Liver (tissue), 9 donors: ENCODE measurements around the gene PKNOX1. TPM values are rescaled to one million over a fixed set of nuclear protein-coding genes. Genes with fewer than 3 reads are reported as not detected.

Experiments used
- DNase-seq: peaks from one replicate; pipeline ENCODE4 v3.0.0-alpha.2; 2017; ENCODE audit warnings: low spot score
- H3K27ac ChIP-seq, 2 donors: one replicate each; pipeline ENCODE4 v1.7.0; 2013; ENCODE audit warnings: inconsistent platforms in 2 of 2, low read length in 2 of 2, control low read depth in 1 of 2, low read depth in 1 of 2, mild to moderate bottlenecking in 1 of 2
- H3K27me3 ChIP-seq, 4 donors: one replicate each; pipeline versions ENCODE4 v1.6.1 to v1.7.0; 2013; ENCODE audit warnings: low read length in 3 of 4, inconsistent platforms in 1 of 4, mild to moderate bottlenecking in 1 of 4, moderate library complexity in 1 of 4; ENCODE audit not compliant: control insufficient read depth in 4 of 4, insufficient read depth in 4 of 4
- H3K36me3 ChIP-seq, 4 donors: one replicate each; pipeline versions ENCODE4 v1.6.1 to v1.7.0; 2013; ENCODE audit warnings: low read length in 3 of 4, mild to moderate bottlenecking in 3 of 4, low read depth in 1 of 4, moderate library complexity in 1 of 4; ENCODE audit not compliant: control insufficient read depth in 4 of 4, insufficient read depth in 3 of 4
- H3K4me1 ChIP-seq, 4 donors: one replicate each; pipeline versions ENCODE4 v1.6.1 to v1.7.0; 2013; ENCODE audit warnings: low read length in 3 of 4, mild to moderate bottlenecking in 3 of 4, moderate library complexity in 1 of 4; ENCODE audit not compliant: control insufficient read depth in 4 of 4, insufficient read depth in 4 of 4
- H3K4me3 ChIP-seq, 3 donors: one replicate each; pipeline versions ENCODE4 v1.6.1 to v1.7.0; 2013; ENCODE audit warnings: low read length in 3 of 3, control low read depth in 1 of 3, low read depth in 1 of 3, mild to moderate bottlenecking in 1 of 3
- H3K9ac ChIP-seq, 2 donors: one replicate each; pipeline ENCODE4 v1.7.0; 2013; ENCODE audit warnings: low read length in 2 of 2, mild to moderate bottlenecking in 2 of 2, moderate library complexity in 2 of 2, control low read depth in 1 of 2, low read depth in 1 of 2
- H3K9me3 ChIP-seq, 4 donors: one replicate each; pipeline versions ENCODE4 v1.6.1 to v1.7.0; 2013; ENCODE audit warnings: low read length in 3 of 4; ENCODE audit not compliant: control insufficient read depth in 4 of 4
- ATF3 ChIP-seq: IDR thresholded peaks from 2 replicates; pipeline ENCODE4 v1.6.1; 2016; ENCODE audit warnings: antibody characterized with exemption
- CTCF ChIP-seq: fragments of 150-350 bp; IDR thresholded peaks from 2 replicates; pipeline ENCODE4 v1.5.1; 2017; ENCODE audit warnings: improper control_type of control experiment, low read depth, low read length; ENCODE audit not compliant: missing input control
- EGR1 ChIP-seq, 2 donors: IDR thresholded peaks; 2 replicates each; pipeline ENCODE4 v1.6.1; 2016 to 2018; ENCODE audit warnings: antibody characterized with exemption in 2 of 2, low read depth in 2 of 2
- FOXA1 ChIP-seq: IDR thresholded peaks from 2 replicates; pipeline ENCODE4 v1.6.1; 2016; ENCODE audit warnings: antibody characterized with exemption
- FOXA2 ChIP-seq: IDR thresholded peaks from 2 replicates; pipeline ENCODE4 v1.6.1; 2016; ENCODE audit warnings: antibody characterized with exemption
- GABPA ChIP-seq, 2 donors: IDR thresholded peaks in 1 of 2; conservative IDR thresholded peaks in 1 of 2; 2 replicates each; pipeline ENCODE4 v1.6.1; 2016; ENCODE audit warnings: antibody characterized with exemption in 2 of 2, mild to moderate bottlenecking in 1 of 2, moderate library complexity in 1 of 2
- HNF4A ChIP-seq, 2 donors: conservative IDR thresholded peaks; 2 replicates each; pipeline ENCODE4 v1.6.1; 2016; ENCODE audit warnings: antibody characterized with exemption in 2 of 2, mild to moderate bottlenecking in 2 of 2
- HNF4G ChIP-seq: IDR thresholded peaks from 2 replicates; pipeline ENCODE4 v1.6.1; 2016; ENCODE audit warnings: antibody characterized with exemption
- JUND ChIP-seq, 2 donors: IDR thresholded peaks; 2 replicates each; pipeline ENCODE4 v1.6.1; 2016; ENCODE audit warnings: antibody characterized with exemption in 2 of 2
- NR2F2 ChIP-seq: IDR thresholded peaks from 2 replicates; pipeline ENCODE4 v1.6.1; 2016; ENCODE audit warnings: antibody characterized with exemption
- RAD21 ChIP-seq, 2 donors: IDR thresholded peaks; 2 replicates each; pipeline ENCODE4 v1.6.1; 2016; ENCODE audit warnings: antibody characterized with exemption in 2 of 2, mild to moderate bottlenecking in 2 of 2
- RXRA ChIP-seq, 2 donors: IDR thresholded peaks; 2 replicates each; pipeline ENCODE4 v1.6.1; 2017 to 2018; ENCODE audit warnings: antibody characterized with exemption in 2 of 2, mild to moderate bottlenecking in 1 of 2
- SP1 ChIP-seq: IDR thresholded peaks from 2 replicates; pipeline ENCODE4 v1.6.1; 2018; ENCODE audit warnings: antibody characterized with exemption, mild to moderate bottlenecking
- TAF1 ChIP-seq: conservative IDR thresholded peaks from 2 replicates; pipeline ENCODE4 v1.6.1; 2016; ENCODE audit warnings: antibody characterized with exemption, mild to moderate bottlenecking
- YY1 ChIP-seq: IDR thresholded peaks from 2 replicates; pipeline ENCODE4 v1.6.1; 2016; ENCODE audit warnings: antibody characterized with exemption, mild to moderate bottlenecking
- ZBTB33 ChIP-seq: IDR thresholded peaks from 2 replicates; pipeline ENCODE4 v1.6.1; 2016; ENCODE audit warnings: antibody characterized with exemption
- WGBS: extraction: QIAGEN DNeasy Blood & Tissue Kit; methylation state at CpG from one replicate; pipeline ENCODE4 v1.1.7; 2013; 5-methylcytosine and 5-hydroxymethylcytosine counted together
- polyA plus RNA-seq, 2 donors: library from polyadenylated mRNA; stranded (reverse) in 1 of 2; unstranded in 1 of 2; fragments of 200-250 nt in 1 of 2; fragments of >200 nt in 1 of 2; fragmentation: Nextera tagmentation in 1 of 2; extraction: Ambion mirVana in 1 of 2; gene quantifications; one replicate each; pipeline versions ENCODE4 v1.2.1 to v1.2.3, GENCODE V29; 2013 to 2015
- total RNA-seq, 2 donors: library from RNA; depleted of rRNA; stranded (reverse); fragments of >200 nt; gene quantifications; one replicate each; pipeline ENCODE4 v1.2.3, GENCODE V29; 2014
- TF ChIP-seq, protein P1 (sequence below): IDR thresholded peaks from 2 replicates; pipeline ENCODE4 v1.6.1; 2016; ENCODE audit warnings: antibody characterized with exemption
- TF ChIP-seq, protein P2 (sequence below): IDR thresholded peaks from 2 replicates; pipeline ENCODE4 v1.6.1; 2016; ENCODE audit warnings: antibody characterized with exemption, mild to moderate bottlenecking
- donor health status: healthy.
- donor health status: healthy.
- donor health status: healthy.
- donor health status: healthy.
- donor health status: healthy.

Gene PKNOX1
- total and polyA plus RNA-seq, 4 donors: 2.8 to 10.3 (median 8.0) TPM

GRCh38 chr21:42939582-42940413, 34.6 kb upstream of the PKNOX1 start:
- no peak overlapping the region for H3K27ac ChIP-seq
- H3K36me3 ChIP-seq: no peaks in the 10 kb centered on the region
- H3K4me1 ChIP-seq: peaks cover 0 to 8% (median 2%) of the 10 kb centered on the region in 4 donors
- no peak for DNase-seq
- WGBS: 51% methylated on average over 16 of the region's 16 CpGs
- H3K4me3 ChIP-seq: no peak overlapping the region
- TF ChIP-seq ZBTB33: no peak
- TF ChIP-seq FOXA2: no peak
- TF ChIP-seq, protein P1, sequence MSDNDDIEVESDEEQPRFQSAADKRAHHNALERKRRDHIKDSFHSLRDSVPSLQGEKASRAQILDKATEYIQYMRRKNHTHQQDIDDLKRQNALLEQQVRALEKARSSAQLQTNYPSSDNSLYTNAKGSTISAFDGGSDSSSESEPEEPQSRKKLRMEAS: no peak
- TF ChIP-seq, protein P2, sequence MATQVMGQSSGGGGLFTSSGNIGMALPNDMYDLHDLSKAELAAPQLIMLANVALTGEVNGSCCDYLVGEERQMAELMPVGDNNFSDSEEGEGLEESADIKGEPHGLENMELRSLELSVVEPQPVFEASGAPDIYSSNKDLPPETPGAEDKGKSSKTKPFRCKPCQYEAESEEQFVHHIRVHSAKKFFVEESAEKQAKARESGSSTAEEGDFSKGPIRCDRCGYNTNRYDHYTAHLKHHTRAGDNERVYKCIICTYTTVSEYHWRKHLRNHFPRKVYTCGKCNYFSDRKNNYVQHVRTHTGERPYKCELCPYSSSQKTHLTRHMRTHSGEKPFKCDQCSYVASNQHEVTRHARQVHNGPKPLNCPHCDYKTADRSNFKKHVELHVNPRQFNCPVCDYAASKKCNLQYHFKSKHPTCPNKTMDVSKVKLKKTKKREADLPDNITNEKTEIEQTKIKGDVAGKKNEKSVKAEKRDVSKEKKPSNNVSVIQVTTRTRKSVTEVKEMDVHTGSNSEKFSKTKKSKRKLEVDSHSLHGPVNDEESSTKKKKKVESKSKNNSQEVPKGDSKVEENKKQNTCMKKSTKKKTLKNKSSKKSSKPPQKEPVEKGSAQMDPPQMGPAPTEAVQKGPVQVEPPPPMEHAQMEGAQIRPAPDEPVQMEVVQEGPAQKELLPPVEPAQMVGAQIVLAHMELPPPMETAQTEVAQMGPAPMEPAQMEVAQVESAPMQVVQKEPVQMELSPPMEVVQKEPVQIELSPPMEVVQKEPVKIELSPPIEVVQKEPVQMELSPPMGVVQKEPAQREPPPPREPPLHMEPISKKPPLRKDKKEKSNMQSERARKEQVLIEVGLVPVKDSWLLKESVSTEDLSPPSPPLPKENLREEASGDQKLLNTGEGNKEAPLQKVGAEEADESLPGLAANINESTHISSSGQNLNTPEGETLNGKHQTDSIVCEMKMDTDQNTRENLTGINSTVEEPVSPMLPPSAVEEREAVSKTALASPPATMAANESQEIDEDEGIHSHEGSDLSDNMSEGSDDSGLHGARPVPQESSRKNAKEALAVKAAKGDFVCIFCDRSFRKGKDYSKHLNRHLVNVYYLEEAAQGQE: no peak
- TF ChIP-seq HNF4A (conservative IDR thresholded peaks at IDR 0.05): peak; percentile 45 to 47
- TF ChIP-seq EGR1 (IDR thresholded peaks at IDR 0.05; ENCODE audit: low read depth in 2 of 2): no peak
- peak; percentile 91 to 94 for TF ChIP-seq JUND (IDR thresholded peaks at IDR 0.05)
- no peak for TF ChIP-seq CTCF
- no peak for TF ChIP-seq HNF4G
- TF ChIP-seq SP1: peak; percentile 31
- TF ChIP-seq ATF3: peak; percentile 79
- peak; percentile 28 to 48 for TF ChIP-seq RAD21 (IDR thresholded peaks at IDR 0.05)
- TF ChIP-seq TAF1: no peak
- TF ChIP-seq FOXA1: no peak
- TF ChIP-seq GABPA (IDR thresholded peaks at IDR 0.05 in 1 of 2, conservative IDR thresholded peaks at IDR 0.05 in 1 of 2): no peak
- no peak for TF ChIP-seq YY1
- no peak for TF ChIP-seq NR2F2
- TF ChIP-seq RXRA (IDR thresholded peaks at IDR 0.05): peak; percentile 27 to 47
- H3K27me3 ChIP-seq: no peaks in the 10 kb centered on the region
- H3K9me3 ChIP-seq: no peaks in the 10 kb centered on the region
- no peak overlapping the region for H3K9ac ChIP-seq
